Gastrocnemius medialis (tissue), 4 donors: Measurements from ENCODE around the gene CCDC40. TPM values are rescaled to one million over a fixed set of nuclear protein-coding genes. Genes with fewer than 3 reads are reported as not detected.

Source experiments
- ATAC-seq, 2 donors: fragments of 150-250 bp; one replicate each; pipeline ENCODE4 v1.9.1; 2016
- DNase-seq, 2 donors: peaks; one replicate each; pipeline ENCODE4 v3.0.0-alpha.2; 2019
- H3K27ac ChIP-seq, 4 donors: fragments of 200-600 bp; sonication (generic); 1 replicate in 1 of 4; 2 replicates in 3 of 4; pipeline ENCODE4 v1.5.1; 2016 to 2018; ENCODE audit warnings: mild to moderate bottlenecking in 2 of 4, moderate library complexity in 1 of 4
- H3K27me3 ChIP-seq, 3 donors: fragments of 200-600 bp; sonication (generic) in 2 of 3; 1 replicate in 1 of 3; 2 replicates in 2 of 3; pipeline versions ENCODE4 v1.5.1 to v1.6.0; 2016 to 2019; ENCODE audit warnings: mild to moderate bottlenecking in 1 of 3, moderate library complexity in 1 of 3
- H3K36me3 ChIP-seq, 2 donors: fragments of 200-600 bp; sonication (generic) in 1 of 2; one replicate each; pipeline ENCODE4 v1.5.1; 2017 to 2018
- H3K4me1 ChIP-seq, 2 donors: fragments of 200-600 bp; sonication (generic) in 1 of 2; one replicate each; pipeline ENCODE4 v1.5.1; 2016 to 2017; ENCODE audit warnings: mild to moderate bottlenecking in 2 of 2
- H3K4me3 ChIP-seq, 4 donors: fragments of 200-600 bp; sonication (generic) in 3 of 4; 1 replicate in 1 of 4; 2 replicates in 3 of 4; pipeline ENCODE4 v1.5.1; 2016 to 2019; ENCODE audit warnings: mild to moderate bottlenecking in 2 of 4
- H3K9me3 ChIP-seq, 3 donors: fragments of 200-600 bp; sonication (generic) in 2 of 3; 1 replicate in 1 of 3; 2 replicates in 2 of 3; pipeline ENCODE4 v1.5.1; 2016 to 2019
- POLR2A ChIP-seq, 2 donors: fragments of 450-650 bp; IDR thresholded peaks; one replicate each; pipeline ENCODE4 v1.6.1; 2017; ENCODE audit warnings: antibody characterized with exemption in 2 of 2, mild to moderate bottlenecking in 2 of 2, moderate library complexity in 2 of 2
- in situ Hi-C, 4 donors: fragments of 200-750 bp; cut with MboI; loops; one replicate each; pipeline versions ENCODE4 v1.15.0 to v1.8.0; 2017; ENCODE audit warnings: low sequenced_read_pairs in 4 of 4
- intact Hi-C: fragments of 100-400 bp; cut with DNase I; formaldehyde crosslinking; loops from one replicate; pipeline ENCODE4 v1.15.1; 2023; ENCODE audit warnings: low total_unique reads
- total RNA-seq, 4 donors: library from RNA; depleted of rRNA; stranded (reverse); fragments of >200 nt; gene quantifications; one replicate each; pipeline versions ENCODE4 v1.1.0 to v1.2.3, GENCODE V29; 2016
- TF ChIP-seq, protein P1 (sequence below), 5 experiments: fragments of 450-650 bp in 3 of 5; fragments of 200-600 bp in 2 of 5; sonication (generic) in 2 of 5; IDR thresholded peaks in 4 of 5; conservative IDR thresholded peaks in 1 of 5; 1 replicate in 4 of 5; 2 replicates in 1 of 5; pipeline ENCODE4 v1.5.1; 2016 to 2019; ENCODE audit warnings: antibody characterized with exemption in 5 of 5, mild to moderate bottlenecking in 3 of 5, moderate library complexity in 3 of 5

CCDC40 gene
- total RNA-seq, 4 donors from 2014 or later = 0.18 to 2.1 (median 1.1) TPM

DNA sequence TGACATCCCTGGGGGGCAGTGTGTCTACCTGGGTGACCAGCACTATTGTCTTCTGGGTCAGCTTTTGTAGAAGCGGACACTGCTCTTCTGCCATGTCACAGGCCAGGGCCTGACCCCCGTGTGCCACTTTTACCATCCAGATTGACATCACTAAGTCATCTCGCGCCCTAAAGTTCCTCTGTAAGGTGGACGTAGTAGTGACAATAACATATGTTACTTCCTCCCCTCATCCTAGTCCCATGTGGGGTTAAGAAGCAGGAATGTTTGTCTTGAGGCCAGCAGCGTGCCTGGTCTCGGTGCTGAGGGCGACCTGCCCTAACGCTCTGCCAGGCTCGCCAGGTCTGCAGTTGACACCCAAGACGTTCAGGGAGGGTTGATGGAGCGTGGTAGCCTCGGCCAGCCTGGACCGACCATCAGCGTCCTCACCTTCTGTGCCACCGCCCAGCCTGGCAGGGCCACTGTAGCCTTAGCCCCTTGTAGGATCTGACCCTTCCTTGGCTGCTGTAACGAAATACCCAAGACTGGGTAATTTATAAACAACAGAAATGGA is 85.7 kb downstream of the CCDC40 start:
- ATAC-seq (no peak), DNase-seq (no peak)
- Histone ChIP-seq H3K4me3 (no peak overlapping the region), H3K36me3 (peaks cover 0 to 9% of the 10 kb centered on the region in 2 donors), H3K27ac (no peak overlapping the region), H3K9me3 (no peaks in the 10 kb centered on the region), H3K27me3 (no peaks in the 10 kb centered on the region), H3K4me1 (no peaks in the 10 kb centered on the region)
- in situ Hi-C loops (no loop called here), intact Hi-C loops (loop anchor here (5.0 kb wide), 1 partner anchor 1100 kb away; the partner anchor contains the start of gene C1QTNF1)
- TF ChIP-seq, protein P1, sequence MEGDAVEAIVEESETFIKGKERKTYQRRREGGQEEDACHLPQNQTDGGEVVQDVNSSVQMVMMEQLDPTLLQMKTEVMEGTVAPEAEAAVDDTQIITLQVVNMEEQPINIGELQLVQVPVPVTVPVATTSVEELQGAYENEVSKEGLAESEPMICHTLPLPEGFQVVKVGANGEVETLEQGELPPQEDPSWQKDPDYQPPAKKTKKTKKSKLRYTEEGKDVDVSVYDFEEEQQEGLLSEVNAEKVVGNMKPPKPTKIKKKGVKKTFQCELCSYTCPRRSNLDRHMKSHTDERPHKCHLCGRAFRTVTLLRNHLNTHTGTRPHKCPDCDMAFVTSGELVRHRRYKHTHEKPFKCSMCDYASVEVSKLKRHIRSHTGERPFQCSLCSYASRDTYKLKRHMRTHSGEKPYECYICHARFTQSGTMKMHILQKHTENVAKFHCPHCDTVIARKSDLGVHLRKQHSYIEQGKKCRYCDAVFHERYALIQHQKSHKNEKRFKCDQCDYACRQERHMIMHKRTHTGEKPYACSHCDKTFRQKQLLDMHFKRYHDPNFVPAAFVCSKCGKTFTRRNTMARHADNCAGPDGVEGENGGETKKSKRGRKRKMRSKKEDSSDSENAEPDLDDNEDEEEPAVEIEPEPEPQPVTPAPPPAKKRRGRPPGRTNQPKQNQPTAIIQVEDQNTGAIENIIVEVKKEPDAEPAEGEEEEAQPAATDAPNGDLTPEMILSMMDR (IDR thresholded peaks at IDR 0.05 in 4 of 5, conservative IDR thresholded peaks at IDR 0.05 in 1 of 5) = no peak
- no peak for TF ChIP-seq POLR2A (IDR thresholded peaks at IDR 0.05)

DNA sequence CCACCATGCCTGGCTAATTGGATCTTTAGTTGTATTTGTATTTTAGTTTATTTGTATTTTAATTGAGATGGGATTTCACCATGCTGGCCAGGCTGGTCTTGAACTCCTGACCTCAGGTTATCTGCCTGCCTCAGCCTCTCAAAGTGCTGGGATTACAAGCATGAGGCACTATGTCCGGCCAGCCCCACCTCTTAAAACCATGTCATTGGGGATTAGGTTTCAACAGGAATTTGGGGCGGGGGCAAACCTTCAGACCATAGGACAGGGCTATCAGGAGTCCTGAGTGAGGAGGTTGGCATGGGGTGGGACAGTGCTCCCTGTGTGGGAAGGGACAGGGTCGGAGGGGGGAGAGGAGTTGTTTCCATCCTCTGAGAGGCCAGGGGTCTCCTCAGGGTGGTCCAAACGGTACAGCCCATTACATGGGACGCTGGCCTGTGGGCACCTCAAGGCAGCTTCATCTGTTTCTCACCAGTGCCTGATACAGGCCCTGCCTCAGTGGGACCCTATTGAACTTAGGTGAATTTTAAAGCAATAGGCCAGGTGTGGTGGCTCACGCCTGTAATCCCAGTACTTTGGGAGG is 86.6 kb downstream of the CCDC40 start:
- intact Hi-C loops = loop anchor here (5.0 kb wide), 1 partner anchor 1101 kb away; the partner anchor contains the start of gene C1QTNF1
- no peak overlapping the region for H3K27ac ChIP-seq
- in situ Hi-C loops = no loop called here

GRCh38 chr17:80123791-80124190 is 87.3 kb downstream of the CCDC40 start:
- peaks cover 0 to 4% of the 10 kb centered on the region in 2 donors for H3K36me3 ChIP-seq
- peak in 1 of 2 donors; percentile 59 for DNase-seq
- H3K9me3 ChIP-seq = no peaks in the 10 kb centered on the region
- H3K4me3 ChIP-seq = no peak overlapping the region
- ATAC-seq = peak; percentile 68 to 81
- in situ Hi-C loops = no loop called here
- intact Hi-C loops = loop anchor here (5.0 kb wide), 1 partner anchor 1101 kb away; the partner anchor contains the start of gene C1QTNF1
- H3K4me1 ChIP-seq = no peaks in the 10 kb centered on the region
- no peaks in the 10 kb centered on the region for H3K27me3 ChIP-seq
- no peak overlapping the region for H3K27ac ChIP-seq
- TF ChIP-seq, protein P1 (IDR thresholded peaks at IDR 0.05 in 4 of 5, conservative IDR thresholded peaks at IDR 0.05 in 1 of 5) = no peak
- no peak for TF ChIP-seq POLR2A (IDR thresholded peaks at IDR 0.05)

More for the DNA sequence above, 86.6 kb downstream of the CCDC40 start:
- no peak for TF ChIP-seq POLR2A (IDR thresholded peaks at IDR 0.05)
- TF ChIP-seq, protein P1 (IDR thresholded peaks at IDR 0.05 in 4 of 5, conservative IDR thresholded peaks at IDR 0.05 in 1 of 5) = no peak
- DNase-seq = no peak
- Histone ChIP-seq H3K36me3 (peaks cover 0 to 9% of the 10 kb centered on the region in 2 donors), H3K4me1 (no peaks in the 10 kb centered on the region), H3K27me3 (no peaks in the 10 kb centered on the region), H3K4me3 (no peak overlapping the region), H3K9me3 (no peaks in the 10 kb centered on the region)
- ATAC-seq = no peak

DNA sequence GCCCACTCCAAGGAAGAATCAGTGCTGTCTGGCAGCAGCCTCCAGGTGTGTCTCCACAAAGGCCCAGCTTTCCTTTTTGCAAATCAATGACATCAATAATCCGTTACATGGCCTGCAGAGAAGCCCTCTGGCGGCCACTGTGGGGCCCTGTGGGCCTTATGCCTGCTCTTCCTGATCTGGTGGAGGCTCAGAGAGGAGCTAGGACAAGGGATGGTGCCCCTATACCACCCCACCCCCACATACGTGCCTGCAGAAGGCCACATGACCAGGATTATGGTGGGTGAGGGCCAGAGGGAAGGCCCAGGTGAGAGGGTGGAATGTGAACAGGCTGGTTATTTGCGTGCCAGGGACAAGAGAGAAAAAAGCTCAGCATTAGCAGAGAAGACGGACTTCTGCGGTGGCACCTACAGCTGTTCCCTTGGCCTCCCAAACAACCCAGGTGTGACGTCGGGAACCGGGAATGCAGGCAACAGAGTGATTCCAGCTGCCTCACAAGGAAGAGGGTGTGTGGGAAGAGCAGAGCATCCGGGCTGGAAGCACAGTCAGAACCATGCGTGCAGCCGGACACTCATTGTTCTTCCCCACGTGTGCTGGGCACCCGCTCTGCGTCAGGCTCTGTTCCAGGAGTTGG is 88.0 kb downstream of the CCDC40 start:
- in situ Hi-C loops (no loop called here), intact Hi-C loops (loop anchor here (5.0 kb wide), 1 partner anchor 1102 kb away; the partner anchor contains the start of gene C1QTNF1)
- Histone ChIP-seq H3K36me3 (no peaks in the 10 kb centered on the region), H3K27ac (no peak overlapping the region), H3K4me3 (no peak overlapping the region), H3K4me1 (no peaks in the 10 kb centered on the region), H3K27me3 (no peaks in the 10 kb centered on the region), H3K9me3 (no peaks in the 10 kb centered on the region)
- ATAC-seq (no peak), DNase-seq (no peak)
- no peak for TF ChIP-seq POLR2A (IDR thresholded peaks at IDR 0.05)
- TF ChIP-seq, protein P1 (IDR thresholded peaks at IDR 0.05 in 4 of 5, conservative IDR thresholded peaks at IDR 0.05 in 1 of 5) = no peak
